GM21717 (cell line): ENCODE results near the gene TMEM184B.

ENCODE experiments used
- ATAC-seq: cut with Tn5 transposase; IDR thresholded peaks from one replicate; pipeline ENCODE4 v1.9.1; 2021; ENCODE audit warnings: mild to moderate bottlenecking, moderate library complexity; ENCODE audit not compliant: unreplicated experiment

TMEM184B gene

DNA sequence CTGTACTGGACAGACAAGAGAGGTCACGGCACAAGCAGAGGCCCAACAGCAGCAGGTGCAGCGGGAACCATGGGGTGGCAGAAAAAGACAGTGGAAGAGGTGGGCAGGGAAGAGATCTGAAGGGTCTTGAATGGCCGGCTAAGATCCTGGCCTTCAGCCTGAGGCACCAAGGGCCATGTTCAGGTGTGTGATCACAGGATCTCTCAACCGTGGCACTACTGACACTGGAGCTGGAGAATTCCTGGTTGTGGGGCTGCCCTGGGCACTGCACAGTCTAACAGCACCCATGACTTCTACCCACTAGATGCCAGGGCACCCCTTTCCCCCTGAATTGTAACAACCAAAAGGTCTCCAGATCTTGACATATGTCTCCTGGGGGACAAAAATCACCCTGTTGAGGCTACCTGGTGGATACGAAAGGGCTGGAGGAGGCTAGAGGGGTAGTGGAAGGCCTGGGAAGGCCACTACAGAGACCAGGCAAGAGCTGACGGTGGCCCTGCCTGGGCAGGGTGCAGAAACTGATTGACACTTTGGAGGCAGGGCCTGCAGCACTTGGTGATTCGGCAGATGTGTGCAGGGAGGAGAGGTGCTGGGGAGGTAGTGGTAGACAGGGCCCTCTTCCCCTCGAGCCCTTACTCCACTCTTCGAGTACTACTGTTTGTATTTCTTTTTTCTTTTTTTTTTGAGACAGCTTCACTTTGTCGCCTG lies 36.1 kb upstream of the TMEM184B start:
- ATAC-seq, result no peak

DNA sequence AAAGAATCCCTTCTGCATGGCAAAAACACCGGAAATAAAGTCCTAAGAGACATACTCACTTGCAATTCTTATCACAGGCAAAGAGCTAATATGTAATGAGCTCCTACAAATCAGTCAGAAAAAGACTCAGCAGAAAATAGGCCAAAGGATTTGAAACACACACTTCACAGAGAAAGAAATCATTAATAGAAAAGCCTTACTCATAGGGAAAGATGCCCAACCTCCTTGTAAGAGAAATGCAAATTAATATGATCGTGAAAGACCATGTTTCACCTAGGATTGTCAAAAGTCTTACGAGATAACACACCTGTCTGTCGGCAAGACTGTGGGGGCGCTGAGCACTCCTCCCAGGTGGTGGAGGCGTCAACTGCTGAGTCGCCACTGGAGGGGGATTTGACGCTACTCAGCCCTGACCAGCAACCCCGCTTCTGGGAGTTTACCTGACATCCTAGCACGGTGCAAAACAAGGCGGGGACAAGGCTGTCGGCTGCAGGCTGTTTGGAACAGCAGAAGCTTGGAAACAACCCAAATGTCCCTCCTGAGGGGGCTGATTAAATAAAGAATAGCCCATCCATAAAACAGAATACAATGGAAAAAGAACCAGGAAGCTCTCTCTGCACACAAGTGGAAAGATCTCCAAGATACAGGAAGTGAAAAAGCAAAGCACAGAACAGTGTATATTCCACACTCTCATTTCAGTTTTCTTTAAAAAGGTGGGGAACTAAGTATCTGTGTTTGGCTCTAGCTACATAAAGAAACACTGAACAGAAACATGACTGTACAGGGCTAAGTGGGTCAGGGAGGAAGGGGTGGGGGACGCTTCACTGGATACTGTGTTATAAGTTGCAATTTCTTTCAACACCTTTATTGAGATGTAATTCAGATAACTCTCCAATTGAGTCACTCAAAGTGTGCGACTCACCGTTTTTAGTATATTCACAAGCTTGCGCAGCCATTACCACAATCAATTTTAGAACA lies 33.0 kb upstream of the TMEM184B start:
- peak; percentile 47 for ATAC-seq

DNA sequence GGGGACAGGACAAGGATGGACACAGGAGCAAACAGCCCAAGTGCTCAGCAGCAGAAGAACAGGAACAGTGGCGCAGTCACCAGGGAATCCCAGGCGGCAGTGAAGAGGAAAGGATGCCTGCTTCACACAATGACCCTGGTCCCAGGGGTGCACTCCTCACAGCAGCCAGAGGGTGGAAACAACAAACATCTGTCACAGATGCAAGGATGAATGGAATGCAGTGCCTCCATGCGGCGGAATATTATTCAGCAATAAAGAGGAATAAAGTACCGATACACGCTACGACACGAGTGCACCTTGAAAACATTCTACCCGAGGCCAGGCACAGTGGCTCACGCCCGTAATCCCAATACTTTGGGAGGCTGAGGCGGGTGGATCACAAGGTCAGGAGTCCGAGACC lies 31.7 kb upstream of the TMEM184B start:
- ATAC-seq, result no peak

DNA sequence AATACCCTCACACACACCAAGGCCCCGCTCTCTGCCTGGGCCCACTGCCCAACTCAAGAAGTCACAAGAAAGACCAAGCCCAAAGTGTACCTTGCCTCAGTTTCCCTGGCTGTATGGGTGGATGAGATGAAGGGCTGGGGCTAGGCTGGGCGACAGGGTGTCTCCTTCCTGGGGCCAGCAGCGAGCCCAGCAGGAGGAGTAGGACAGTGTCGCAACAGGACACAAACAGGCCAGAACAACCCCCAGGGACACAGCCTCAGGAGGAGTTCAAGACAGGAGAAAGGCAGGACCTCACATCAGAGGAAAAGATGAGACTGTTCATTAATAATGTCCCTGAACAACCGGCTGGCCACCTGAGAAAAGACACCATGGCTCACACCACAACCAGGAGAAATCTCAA lies 31.2 kb upstream of the TMEM184B start:
- ATAC-seq, result no peak

DNA sequence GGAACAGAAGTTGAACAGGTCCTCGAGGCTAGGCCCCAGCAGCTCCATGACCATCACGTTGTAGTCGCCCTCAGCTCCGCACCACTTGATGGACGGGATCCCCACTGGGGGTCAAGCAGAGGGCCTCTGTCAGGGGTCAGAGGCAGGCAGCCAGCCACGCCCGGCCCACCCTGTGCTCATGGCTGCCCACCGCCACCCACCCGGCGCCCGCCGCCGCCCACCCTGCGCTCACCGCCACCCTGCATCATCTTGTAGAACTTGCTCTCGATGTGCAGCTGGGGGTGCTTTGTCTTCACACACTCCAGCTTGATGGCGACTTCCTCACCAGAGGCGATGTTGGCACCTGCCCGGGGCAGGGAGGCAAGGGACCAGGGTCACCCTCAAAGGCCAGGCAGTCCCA lies 30.1 kb upstream of the TMEM184B start:
- ATAC-seq, result no peak

DNA sequence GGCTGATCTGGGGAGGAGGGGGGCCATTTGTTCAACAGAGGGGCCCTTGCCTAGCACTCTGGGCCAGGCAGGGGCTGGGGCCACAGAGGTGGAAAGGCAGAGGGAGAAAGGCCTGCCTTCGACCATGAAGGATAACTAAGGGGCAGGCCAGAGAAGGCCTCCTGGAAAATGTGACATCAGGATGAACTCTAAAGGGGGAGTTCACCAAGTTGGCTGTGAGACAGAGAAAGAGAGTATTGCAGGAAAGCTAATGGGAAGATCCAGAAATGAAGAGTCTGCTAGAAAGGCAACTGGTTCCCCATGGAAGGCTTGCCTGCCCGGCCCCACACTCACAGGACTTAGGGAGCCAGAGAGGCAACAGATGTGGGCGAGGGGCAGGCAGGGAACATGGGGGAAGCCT lies 28.1 kb upstream of the TMEM184B start:
- no peak for ATAC-seq

DNA sequence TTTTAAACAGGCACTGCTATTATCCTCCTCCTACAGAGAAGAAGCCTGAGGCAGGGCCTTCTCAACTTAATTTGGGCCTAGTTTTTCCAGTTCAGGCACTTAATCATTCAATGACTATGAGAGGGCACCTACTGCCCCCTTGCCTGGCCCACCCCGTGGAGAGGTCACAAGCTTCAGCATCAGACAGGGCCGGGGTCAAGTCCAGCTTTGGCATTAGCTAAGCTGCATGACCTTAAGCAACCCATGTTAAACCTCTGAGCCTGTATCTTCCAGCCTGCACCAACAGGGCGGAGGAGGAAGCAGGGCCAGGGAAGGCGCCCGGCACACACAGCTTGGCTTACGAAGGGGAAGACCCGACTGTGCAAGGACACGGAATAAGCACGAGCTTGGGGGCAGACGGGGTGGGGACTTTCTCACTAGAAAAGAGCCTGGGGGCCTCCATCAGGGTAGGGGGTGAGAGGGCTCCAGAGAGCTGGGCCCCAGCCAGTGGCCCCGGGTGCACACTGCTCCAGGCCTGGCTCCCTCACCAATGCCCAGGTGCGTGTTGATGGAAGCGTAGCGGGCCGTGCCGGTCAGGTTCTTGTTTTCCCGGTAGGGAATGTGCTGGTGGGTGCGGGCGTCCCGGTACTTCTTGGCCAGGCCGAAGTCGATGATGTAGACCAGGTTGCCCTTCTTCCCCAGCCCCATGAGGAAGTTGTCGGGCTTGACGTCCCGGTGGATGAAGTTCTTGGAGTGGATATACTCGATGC lies 27.6 kb upstream of the TMEM184B start:
- ATAC-seq, result no peak

DNA sequence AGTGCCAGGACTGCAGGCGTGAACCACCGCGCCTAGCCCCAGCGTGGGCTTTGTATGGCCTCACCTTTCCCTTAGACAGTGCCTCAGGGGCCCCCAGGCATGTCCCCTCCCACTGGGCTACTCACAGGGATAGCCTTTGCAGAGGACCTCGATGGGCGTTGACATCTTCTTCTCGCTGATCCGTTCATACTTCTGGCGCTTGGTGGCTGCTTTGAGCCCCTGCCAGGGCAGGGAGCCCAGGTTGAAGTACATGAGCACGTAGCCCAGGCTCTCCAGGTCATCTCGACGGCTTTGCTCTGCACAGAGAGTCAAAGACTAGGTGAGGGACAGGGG lies 26.9 kb upstream of the TMEM184B start:
- no peak for ATAC-seq

DNA sequence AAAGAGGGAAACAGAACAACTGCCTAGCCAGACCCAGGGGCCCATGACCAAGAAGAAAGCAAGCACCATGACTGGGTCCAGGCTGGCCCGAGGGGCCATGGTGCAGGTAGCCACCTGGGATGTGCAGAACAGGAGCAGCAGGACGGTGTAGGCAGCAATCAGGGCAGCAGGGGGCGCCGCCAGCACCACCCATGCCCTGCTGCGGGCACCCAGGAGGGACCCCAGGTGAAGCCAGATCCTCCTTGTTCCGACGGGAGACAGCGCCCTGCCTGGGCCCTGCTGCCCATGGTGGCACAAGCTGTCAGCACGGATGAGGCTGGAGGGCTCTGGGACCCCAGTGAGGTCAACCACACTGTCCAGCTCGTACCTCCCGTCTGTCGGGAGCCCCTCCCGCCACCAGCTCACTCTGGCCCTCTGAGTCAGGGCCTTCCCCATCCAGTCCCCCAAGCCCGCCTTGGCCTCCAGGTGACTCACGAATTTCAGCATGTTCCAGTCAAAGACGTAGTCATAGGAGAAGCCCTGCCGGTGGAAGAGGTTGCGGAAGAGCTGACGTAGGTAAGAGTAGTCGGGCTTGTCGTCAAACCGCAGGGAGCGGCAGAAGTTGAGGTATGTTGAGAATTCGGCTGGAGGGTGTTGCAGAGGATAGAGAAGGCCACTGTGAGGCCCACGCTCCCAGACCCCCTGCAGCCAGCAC lies 25.6 kb upstream of the TMEM184B start:
- ATAC-seq, result no peak

DNA sequence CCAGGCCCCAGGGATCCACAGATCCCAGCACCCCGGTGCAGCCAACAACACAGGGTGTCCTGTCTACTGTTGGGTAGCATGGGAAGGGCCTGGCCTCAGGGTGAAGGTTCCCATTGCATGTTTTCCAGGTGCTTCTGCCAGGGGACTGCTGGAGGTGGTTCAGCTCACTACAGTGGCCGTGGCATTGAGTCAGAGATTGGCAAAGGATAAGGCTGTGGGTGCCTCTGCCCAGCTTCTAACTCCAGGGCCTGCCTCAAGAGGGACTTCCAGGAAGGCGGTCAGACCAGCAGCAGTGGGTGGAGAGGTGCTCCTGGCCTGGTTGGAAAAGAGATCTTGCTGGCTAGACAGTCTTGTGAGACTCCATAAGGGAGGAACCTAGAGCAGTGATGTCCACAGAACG lies 23.6 kb upstream of the TMEM184B start:
- no peak for ATAC-seq

DNA sequence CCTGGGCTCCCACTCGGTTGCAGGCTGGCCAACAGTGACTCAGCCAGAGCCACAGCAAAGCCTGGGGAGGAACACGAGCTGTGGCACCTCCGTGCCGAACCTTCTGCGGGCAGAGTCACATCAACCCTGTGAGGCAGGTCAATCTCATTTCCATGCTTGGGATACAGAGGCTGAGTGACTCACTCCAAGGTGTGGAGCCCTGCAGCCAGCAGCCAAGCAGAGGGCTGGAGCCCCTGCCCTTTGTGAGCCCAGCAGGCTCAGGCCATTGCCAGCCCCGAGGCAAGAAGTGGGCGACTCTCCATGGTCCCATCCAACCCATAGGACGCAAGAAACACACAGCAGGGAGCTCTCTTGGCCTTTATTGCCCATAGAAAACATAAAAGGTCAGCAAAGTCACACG lies 23.1 kb upstream of the TMEM184B start:
- no peak for ATAC-seq

DNA sequence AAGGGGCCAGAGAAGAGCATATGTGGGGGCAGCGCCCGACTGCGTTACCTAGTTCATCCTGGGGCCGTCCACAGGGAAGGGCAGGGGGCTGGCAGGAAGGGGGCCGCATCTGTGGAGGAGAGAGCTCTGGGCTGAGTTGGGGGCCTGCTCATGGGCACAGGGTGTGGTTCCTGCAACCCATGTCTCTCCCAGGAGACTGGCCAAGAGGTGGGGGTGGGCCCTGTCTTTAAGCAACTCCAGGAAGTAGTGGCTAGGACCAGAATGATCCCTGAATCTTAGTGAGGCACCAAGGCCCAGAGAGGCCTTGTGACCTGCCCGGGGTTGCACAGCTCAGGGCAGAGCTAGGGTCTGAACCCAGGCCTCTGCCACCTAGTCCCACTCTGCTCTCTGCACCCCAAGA lies 22.5 kb upstream of the TMEM184B start:
- ATAC-seq, result no peak

DNA sequence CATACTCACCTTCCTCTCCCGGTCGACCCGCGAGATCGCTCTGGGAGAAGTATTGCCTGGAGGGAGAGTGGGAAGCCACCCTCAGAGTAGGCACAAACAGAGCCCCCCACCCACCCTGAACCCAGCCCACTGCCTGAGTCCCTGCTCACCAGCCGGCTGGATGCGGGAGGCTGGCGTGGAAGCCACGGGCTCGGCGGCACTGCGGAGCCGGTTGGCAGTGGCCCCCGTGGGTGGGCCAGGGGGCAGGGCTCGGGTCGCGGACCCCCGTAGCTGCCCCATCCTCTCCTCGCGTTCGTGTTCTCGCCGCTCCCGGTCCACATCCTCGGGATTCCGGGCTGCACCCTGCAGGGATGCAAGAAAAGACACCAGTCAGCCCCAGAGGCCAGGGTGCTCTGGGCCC lies 21.4 kb upstream of the TMEM184B start:
- ATAC-seq, result no peak

DNA sequence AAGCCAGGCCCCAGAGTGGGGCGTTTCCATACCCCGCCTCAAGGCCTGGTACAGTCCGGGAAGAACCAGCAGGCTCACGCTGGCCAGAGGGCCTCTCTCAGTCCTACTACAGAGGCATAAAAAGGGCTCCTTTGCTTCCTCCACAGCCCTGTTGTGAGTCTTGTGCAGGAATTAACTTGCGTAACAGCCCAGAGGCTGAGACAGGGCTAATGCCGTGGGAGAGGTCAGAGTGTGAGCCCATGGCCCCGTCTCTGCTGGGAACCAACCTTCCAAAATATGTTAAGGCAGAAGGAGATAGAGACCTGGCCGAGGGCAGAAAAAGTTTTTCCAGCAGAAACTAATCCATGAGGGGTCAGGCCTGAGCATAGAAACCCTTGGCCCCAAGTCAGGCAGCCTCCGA lies 19.9 kb upstream of the TMEM184B start:
- no peak for ATAC-seq

DNA sequence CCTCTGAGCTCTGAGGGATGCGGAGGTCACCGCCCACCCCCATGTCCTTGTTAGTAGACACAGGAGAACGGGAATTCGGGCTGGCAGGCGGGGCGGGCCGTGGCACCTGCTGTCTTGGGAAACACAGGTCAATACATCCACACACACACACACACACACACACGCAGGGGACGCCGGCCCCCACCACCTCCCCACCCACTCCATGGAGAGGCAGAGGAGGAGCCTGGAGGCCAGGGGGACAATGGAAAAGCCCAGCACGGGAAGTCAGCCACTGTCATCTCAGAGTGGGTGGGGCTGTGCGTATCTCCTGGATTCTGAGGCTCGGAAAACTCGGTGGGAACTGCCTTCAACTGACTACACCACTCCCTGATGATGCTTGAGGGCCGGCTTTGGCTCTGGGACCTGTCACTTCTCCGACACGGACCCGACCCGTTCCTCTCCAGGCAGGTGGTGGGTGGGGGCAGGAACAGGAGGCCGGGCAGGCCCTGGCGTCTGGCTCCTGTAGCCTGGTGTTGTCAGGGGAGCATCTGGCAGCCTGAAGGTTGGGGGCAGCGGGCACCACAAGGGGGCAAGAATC lies 18.5 kb upstream of the TMEM184B start:
- no peak for ATAC-seq

DNA sequence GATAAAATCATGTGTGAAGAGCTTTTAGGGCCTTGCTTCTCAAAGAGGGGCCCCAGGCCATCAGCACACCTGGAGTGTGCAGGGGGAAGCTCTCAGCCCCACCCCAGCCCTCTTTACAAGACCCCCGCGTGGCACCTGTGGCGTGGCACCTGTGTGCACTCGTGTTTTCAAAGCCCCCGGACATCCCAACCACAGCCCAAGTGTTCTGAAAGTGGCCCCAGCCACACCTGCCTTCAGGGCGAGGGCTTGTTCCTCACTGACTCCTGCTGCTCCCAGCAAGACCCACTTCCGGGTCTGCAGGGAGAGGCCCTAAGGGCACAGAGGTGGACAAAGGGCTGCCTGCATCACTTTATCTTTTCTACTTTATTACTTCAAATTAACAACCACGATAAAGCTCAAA lies 17.5 kb upstream of the TMEM184B start:
- ATAC-seq, result no peak

DNA sequence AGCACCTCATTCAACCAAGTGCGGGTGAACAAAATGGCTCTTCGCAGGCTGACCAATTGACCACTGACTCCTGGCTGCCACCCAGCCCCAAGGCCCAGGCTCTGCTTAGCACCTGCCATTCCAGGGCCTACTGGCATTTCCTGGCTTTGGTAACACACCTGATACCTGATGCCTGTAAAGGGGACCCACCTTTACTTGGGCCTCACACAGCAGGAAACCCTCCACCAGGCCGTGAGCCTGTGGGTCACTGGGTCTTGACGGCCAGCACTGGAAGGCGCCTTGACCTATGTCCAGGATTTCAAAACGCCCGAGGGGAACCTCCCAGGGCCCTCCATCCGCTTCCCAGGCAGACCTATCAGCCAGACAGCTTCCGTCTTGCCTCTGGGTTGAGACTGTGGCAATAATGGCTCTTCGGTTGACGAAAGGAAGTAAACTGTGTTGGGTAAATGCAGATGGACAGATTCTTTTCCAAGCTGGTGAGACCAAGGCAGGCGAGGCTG lies 16.8 kb upstream of the TMEM184B start:
- no peak for ATAC-seq

DNA sequence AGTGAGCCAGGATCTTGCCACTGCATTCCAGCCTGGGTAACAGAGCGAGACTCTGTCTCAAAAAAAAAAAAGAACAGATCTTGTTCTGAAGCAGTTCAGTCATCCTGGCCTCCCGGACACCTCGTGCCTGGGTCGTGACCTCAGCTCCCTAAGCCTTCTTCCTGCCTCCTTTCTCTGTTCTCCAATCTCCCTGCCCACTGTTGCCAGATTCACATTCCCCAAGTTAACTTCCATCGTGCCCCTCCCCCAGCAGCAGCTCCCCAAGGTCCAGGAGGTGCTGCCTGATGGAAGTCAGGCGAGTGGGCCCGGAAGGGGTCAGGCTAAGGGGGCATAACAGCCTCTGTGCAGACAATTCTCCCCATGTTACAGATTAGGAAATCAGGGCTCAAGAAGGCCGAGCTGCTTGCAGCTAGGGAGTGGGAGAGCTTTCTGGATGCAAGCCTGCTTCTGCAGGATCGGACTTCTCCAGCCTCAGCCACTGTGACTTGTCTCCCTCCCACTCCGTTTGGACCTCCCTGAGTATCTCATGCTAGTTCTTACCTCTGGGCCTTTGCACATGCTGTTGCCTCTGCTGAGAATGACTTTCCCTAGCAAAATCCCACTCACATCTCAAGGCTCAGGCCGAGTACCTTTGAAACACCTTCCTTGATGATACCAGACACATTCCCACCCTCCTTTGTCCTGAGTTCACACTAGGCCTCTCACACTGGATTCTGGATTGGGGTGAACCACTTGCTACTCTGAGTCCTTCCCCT lies 14.3 kb upstream of the TMEM184B start:
- no peak for ATAC-seq

DNA sequence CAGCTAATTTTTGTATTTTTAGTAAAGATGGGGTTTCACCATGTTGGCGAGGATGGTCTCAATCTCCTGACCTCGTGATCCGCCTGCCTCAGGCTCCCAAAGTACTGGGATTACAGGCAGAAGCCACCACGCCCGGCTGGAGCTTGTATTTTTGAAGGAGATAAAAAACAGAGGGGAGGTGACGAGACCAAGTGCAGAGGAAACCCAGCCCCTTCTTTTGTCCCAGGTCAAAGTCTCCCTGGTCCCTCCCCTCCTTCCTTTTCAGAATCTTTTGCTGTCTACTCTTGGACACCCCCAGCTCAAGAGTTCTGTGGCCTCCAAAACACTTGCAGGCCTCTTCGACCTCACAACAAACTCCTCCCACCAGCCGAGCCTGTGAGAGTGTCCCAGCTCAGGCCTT lies 12.2 kb upstream of the TMEM184B start:
- ATAC-seq, result no peak

DNA sequence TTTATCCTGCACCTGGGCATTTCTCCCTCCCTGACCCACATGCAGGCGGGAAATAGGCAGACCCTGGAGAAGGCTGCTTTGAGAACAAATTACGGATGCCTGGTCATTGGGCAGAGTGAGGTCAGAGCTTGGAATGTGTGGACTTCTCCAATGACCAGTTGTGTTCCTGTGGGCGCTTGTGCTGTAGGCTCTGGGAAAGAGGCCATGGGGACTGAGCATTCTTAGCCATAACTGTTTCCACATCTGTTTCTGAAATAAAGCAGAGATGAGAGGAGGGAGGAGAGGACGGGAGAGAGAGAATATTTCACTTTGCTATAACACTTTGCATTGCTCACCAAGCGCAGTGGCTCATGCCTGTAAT lies 11.2 kb upstream of the TMEM184B start:
- ATAC-seq, result no peak
